ENCODE results near the gene EXPH5.

GRCh38 chr11:108628812-108629211 lies 35.2 kb upstream of the EXPH5 start:
- TF ChIP-seq CTCF (optimal IDR thresholded peaks at IDR 0.05 in 1 of 3, IDR thresholded peaks at IDR 0.05 in 1 of 3, conservative IDR thresholded peaks at IDR 0.05 in 1 of 3; ENCODE audit: extremely low read depth in 1 of 3, insufficient read depth in 2 of 3, low read length in 3 of 3) (no peak), EZH2 (IDR thresholded peaks at IDR 0.05; ENCODE audit: low read length) (no peak)

Measured in keratinocyte (primary cell).